ENCODE results near the gene DEXI. TPM values are rescaled to one million over a fixed set of nuclear protein-coding genes. Genes with fewer than 3 reads are reported as not detected.
A peak's percentile ranks its signal among the peaks of the same experiment; 100 is the strongest.

The DEXI gene
- total RNA-seq, 1 experiment from 2014 or later = 43.2 TPM

- DNase-seq = no peak
These were observed 34.4 kb upstream of the DEXI start for GRCh38 chr16:10976634-10977033.

DNA sequence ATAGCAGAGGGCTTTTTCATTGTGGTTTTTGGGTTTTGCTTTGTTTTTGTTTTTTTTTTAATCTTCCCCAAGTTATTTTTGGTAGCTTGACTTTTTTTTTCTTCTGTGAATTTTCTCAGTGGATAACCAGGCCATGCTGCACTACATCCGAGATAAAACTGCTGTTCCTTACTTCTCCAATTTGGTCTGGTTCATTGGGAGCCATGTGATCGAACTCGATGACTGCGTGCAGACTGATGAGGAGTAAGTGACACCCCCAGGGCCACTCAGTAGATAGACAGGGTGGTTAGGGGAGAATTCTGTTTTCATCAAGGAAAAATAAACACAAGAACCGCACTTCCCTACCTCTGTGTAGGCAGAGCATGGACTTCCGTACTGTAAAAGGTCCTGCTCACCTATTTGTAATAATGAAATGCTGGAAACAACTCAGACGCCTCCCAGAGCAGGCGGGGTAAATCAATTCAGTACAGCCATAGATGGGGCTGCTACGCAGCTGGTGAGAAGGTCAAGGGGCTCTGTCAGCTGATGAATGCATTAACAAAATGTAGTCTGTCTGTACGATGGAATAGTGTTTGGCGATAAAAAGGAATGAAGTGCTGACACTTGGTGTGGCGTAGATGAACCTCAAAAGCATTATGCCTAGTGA is 30.7 kb upstream of the DEXI start:
- intact Hi-C loops (cut with micrococcal nuclease) = no loop called here
- H3K4me2 ChIP-seq (ENCODE audit: low read length) = no peak overlapping the region
- ATAC-seq (no peak), DNase-seq (no peak)
- peaks cover 7% of the 10 kb centered on the region for H3K4me1 ChIP-seq (ENCODE audit: insufficient read depth, low read length)
- no peaks in the 10 kb centered on the region for H3F3A ChIP-seq (ENCODE audit: low read length, unreplicated experiment)
- H3K4me3 ChIP-seq (ENCODE audit: low read length) = no peak overlapping the region
- peaks cover 7% of the 10 kb centered on the region; the same call in 1 of the 2 replicates for H3K36me3 ChIP-seq (ENCODE audit: low read depth, low read length)
- H3K9me2 ChIP-seq (replicated peaks; ENCODE audit: low read length) = no peaks in the 10 kb centered on the region
- no TSS peak for BruUV-seq (replicated peaks)
- H2AFZ ChIP-seq (ENCODE audit: low read length) = no peak overlapping the region
- H3K9me3 ChIP-seq (ENCODE audit: low read length) = no peaks in the 10 kb centered on the region
- ChIA-PET CTCF (no interaction called here), POLR2A (ENCODE audit: unreplicated experiment) (no interaction called here)
- H3K27me3 ChIP-seq (ENCODE audit: low read length) = no peaks in the 10 kb centered on the region
- H3K9ac ChIP-seq (ENCODE audit: low read length) = no peak overlapping the region
- H3K79me2 ChIP-seq (ENCODE audit: low read length) = no peaks in the 10 kb centered on the region
- no peak overlapping the region for H3K27ac ChIP-seq (ENCODE audit: low read length)
- TF ChIP-seq CTCF (conservative IDR thresholded peaks at IDR 0.05; ENCODE audit: low read depth, low read length) (no peak), EZH2phosphoT487 (IDR thresholded peaks at IDR 0.05; ENCODE audit: borderline replicate concordance, low read length) (no peak), EZH2 (IDR thresholded peaks at IDR 0.05; ENCODE audit: low read length, unreplicated experiment) (no peak)
- no peaks in the 10 kb centered on the region for H4K20me1 ChIP-seq (ENCODE audit: low read length)

More at GRCh38 chr16:10976634-10977033, 34.4 kb upstream of the DEXI start:
- ATAC-seq = no peak
- Histone ChIP-seq H3K27ac (ENCODE audit: low read length) (no peak overlapping the region), H4K20me1 (ENCODE audit: low read length) (no peaks in the 10 kb centered on the region), H3K9me2 (replicated peaks; ENCODE audit: low read length) (no peaks in the 10 kb centered on the region), H3K36me3 (ENCODE audit: low read depth, low read length) (no peaks in the 10 kb centered on the region; the same call in 1 of the 2 replicates), H3K9me3 (ENCODE audit: low read length) (no peaks in the 10 kb centered on the region), H3K79me2 (ENCODE audit: low read length) (no peaks in the 10 kb centered on the region), H2AFZ (ENCODE audit: low read length) (no peak overlapping the region), H3K4me3 (ENCODE audit: low read length) (no peak overlapping the region), H3K4me1 (ENCODE audit: insufficient read depth, low read length) (peaks cover 5% of the 10 kb centered on the region), H3K4me2 (ENCODE audit: low read length) (no peak overlapping the region), H3F3A (ENCODE audit: low read length, unreplicated experiment) (no peaks in the 10 kb centered on the region), H3K27me3 (ENCODE audit: low read length) (no peaks in the 10 kb centered on the region), H3K9ac (ENCODE audit: low read length) (no peak overlapping the region)
- POLR2A ChIA-PET (ENCODE audit: unreplicated experiment) = no interaction called here
- TF ChIP-seq CTCF (conservative IDR thresholded peaks at IDR 0.05; ENCODE audit: low read depth, low read length) = no peak
- TF ChIP-seq EZH2phosphoT487 (IDR thresholded peaks at IDR 0.05; ENCODE audit: borderline replicate concordance, low read length) = no peak
- TF ChIP-seq EZH2 (IDR thresholded peaks at IDR 0.05; ENCODE audit: low read length, unreplicated experiment) = no peak
- no TSS peak for BruUV-seq (replicated peaks)
- intact Hi-C loops (cut with micrococcal nuclease) = no loop called here
- CTCF ChIA-PET = no interaction called here

DNA sequence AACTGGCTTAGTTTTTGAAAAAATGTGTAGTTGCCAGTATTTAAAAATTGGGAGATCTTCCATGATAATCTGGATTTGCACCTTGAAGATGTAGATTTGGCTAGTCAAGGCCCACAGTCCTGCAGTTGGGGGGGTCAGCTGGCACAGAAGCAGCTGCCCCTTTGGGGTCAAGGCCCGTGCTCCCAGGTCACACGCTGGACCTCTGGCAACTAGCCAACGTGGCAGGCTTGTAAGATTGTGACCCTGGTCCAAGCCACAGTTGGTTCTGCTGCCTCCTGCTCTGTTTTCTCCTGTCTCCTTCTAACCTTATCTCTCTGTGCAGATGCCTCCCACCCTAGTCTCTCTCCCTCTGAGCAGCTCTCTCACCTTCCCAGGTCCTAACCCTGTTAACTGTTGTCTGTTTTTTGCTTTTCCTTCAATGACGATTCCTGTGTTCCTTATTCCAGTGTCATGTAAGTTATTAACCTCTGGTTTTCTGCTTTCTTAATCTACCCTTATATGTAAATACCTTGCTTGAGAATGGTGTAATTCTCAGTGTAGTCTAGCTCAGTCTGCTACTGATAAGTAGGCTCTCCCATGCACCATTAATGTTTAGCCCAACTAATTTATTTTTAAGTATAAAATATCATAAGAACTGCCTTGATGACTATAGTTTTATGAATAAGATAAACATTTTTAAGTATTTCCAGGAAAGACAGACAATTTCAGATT is 30.0 kb upstream of the DEXI start:
- H3K4me3 ChIP-seq (ENCODE audit: low read length) = no peak overlapping the region
- intact Hi-C loops (cut with micrococcal nuclease) = no loop called here
- H3K79me2 ChIP-seq (ENCODE audit: low read length) = no peaks in the 10 kb centered on the region
- H4K20me1 ChIP-seq (ENCODE audit: low read length) = no peaks in the 10 kb centered on the region
- H2AFZ ChIP-seq (ENCODE audit: low read length) = no peak overlapping the region
- peaks cover 7% of the 10 kb centered on the region; the same call in 1 of the 2 replicates for H3K36me3 ChIP-seq (ENCODE audit: low read depth, low read length)
- H3K4me2 ChIP-seq (ENCODE audit: low read length) = 0 out of 2 replicates have a peak overlapping the region, but pooled peaks have one; percentile 34
- TF ChIP-seq EZH2 (IDR thresholded peaks at IDR 0.05; ENCODE audit: low read length, unreplicated experiment) (no peak), CTCF (conservative IDR thresholded peaks at IDR 0.05; ENCODE audit: low read depth, low read length) (no peak), EZH2phosphoT487 (IDR thresholded peaks at IDR 0.05; ENCODE audit: borderline replicate concordance, low read length) (no peak)
- DNase-seq = no peak
- peak overlapping the region; percentile 23; the same call in 1 of the 2 replicates for H3K27ac ChIP-seq (ENCODE audit: low read length)
- BruUV-seq (replicated peaks) = no TSS peak
- no peaks in the 10 kb centered on the region for H3F3A ChIP-seq (ENCODE audit: low read length, unreplicated experiment)
- H3K9ac ChIP-seq (ENCODE audit: low read length) = no peak overlapping the region
- no peak for ATAC-seq
- CTCF ChIA-PET = no interaction called here
- POLR2A ChIA-PET (ENCODE audit: unreplicated experiment) = no interaction called here
- H3K4me1 ChIP-seq (ENCODE audit: insufficient read depth, low read length) = peaks cover 7% of the 10 kb centered on the region
- H3K27me3 ChIP-seq (ENCODE audit: low read length) = no peaks in the 10 kb centered on the region
- H3K9me3 ChIP-seq (ENCODE audit: low read length) = no peaks in the 10 kb centered on the region
- no peaks in the 10 kb centered on the region for H3K9me2 ChIP-seq (replicated peaks; ENCODE audit: low read length)

All from PC-3 (cell line).